SK-N-SH (cell line): ENCODE data around the gene ZNF555. TPM values are rescaled to one million over a fixed set of nuclear protein-coding genes. Genes with fewer than 3 reads are reported as not detected.

Experiments
- CTCF ChIA-PET: fragments of 300-600, 350-600 bp; formaldehyde crosslinking; extraction: SDS; loops from one replicate; lab custom pipeline; 2021; lab: Yijun Ruan, JAX
- POLR2A ChIA-PET: fragments of 350-600 bp; sonication (Branson Sonifier 250); formaldehyde crosslinking; extraction: SDS; loops from one replicate; lab custom pipeline; 2020; ENCODE audit warnings: antibody characterized with exemption, inconsistent platforms; lab: Yijun Ruan, JAX
- DNase-seq: peaks from one replicate; pipeline ENCODE4 v3.0.0; 2012
- H2AFZ ChIP-seq: fragments of 200-600 bp; sonication (generic); 2 replicates; pipeline ENCODE4 v1.8.1; 2016; ENCODE audit warnings: antibody characterized with exemption, mild to moderate bottlenecking, low read depth
- H3F3A ChIP-seq: fragments of 200-600 bp; sonication (generic); replicated peaks from 2 replicates; pipeline ENCODE3; 2016; ENCODE audit warnings: antibody characterized with exemption, mild to moderate bottlenecking; ENCODE audit not compliant: insufficient read depth
- H3K27ac ChIP-seq, 2 experiments: fragments of 200-500 bp in 1 of 2; fragments of 200-600 bp in 1 of 2; sonication (Bioruptor generic) in 1 of 2; sonication (generic), shearing (Covaris generic) in 1 of 2; 2 replicates each; pipeline versions ENCODE4 v1.5.1 to v1.6.1; 2014 to 2016; ENCODE audit warnings: low read depth in 2 of 2, inconsistent platforms in 1 of 2, low read length in 1 of 2, mild to moderate bottlenecking in 1 of 2, mixed read lengths in 1 of 2
- H3K27me3 ChIP-seq: fragments of 200-600 bp; sonication (generic), shearing (Covaris generic); 2 replicates; pipeline ENCODE4 v1.6.1; 2016; ENCODE audit warnings: mixed run types; ENCODE audit not compliant: insufficient read depth
- H3K36me3 ChIP-seq, 2 experiments: fragments of 200-500 bp in 1 of 2; fragments of 200-600 bp in 1 of 2; sonication (Bioruptor generic) in 1 of 2; sonication (generic) in 1 of 2; replicated peaks in 1 of 2; 2 replicates each; pipeline versions ENCODE3 to v1.5.1; 2014 to 2016; ENCODE audit warnings: low read length in 1 of 2, mild to moderate bottlenecking in 1 of 2; ENCODE audit not compliant: insufficient read depth in 2 of 2, control insufficient read depth in 1 of 2
- H3K4me1 ChIP-seq, 2 experiments: fragments of 200-500 bp in 1 of 2; fragments of 200-600 bp in 1 of 2; sonication (Bioruptor generic) in 1 of 2; sonication (generic), shearing (Covaris generic) in 1 of 2; 2 replicates each; pipeline versions ENCODE4 v1.5.1 to v1.6.1; 2014 to 2016; ENCODE audit warnings: low read depth in 1 of 2, low read length in 1 of 2, mixed run types in 1 of 2; ENCODE audit not compliant: insufficient read depth in 2 of 2, control insufficient read depth in 1 of 2
- H3K4me2 ChIP-seq: fragments of 200-600 bp; sonication (generic), shearing (Covaris generic); 2 replicates; pipeline ENCODE4 v1.6.1; 2017; ENCODE audit warnings: mixed run types
- H3K4me3 ChIP-seq, 2 experiments: fragments of 200-500 bp in 1 of 2; fragments of 200-600 bp in 1 of 2; sonication (Bioruptor generic) in 1 of 2; sonication (generic), shearing (Covaris generic) in 1 of 2; 2 replicates each; pipeline versions ENCODE4 v1.5.1 to v1.8.1; 2014 to 2016; ENCODE audit warnings: low read depth in 2 of 2, inconsistent platforms in 1 of 2, low read length in 1 of 2, mild to moderate bottlenecking in 1 of 2, mixed read lengths in 1 of 2, moderate library complexity in 1 of 2
- H3K79me2 ChIP-seq: fragments of 200-600 bp; sonication (generic); 2 replicates; pipeline ENCODE4 v1.8.1; 2017; ENCODE audit warnings: mild to moderate bottlenecking; ENCODE audit not compliant: insufficient read depth
- H3K9ac ChIP-seq: fragments of 200-600 bp; sonication (generic); 2 replicates; pipeline ENCODE4 v1.6.1; 2017; ENCODE audit warnings: mixed run types
- H3K9me2 ChIP-seq: fragments of 200-600 bp; sonication (generic); 2 replicates; pipeline ENCODE4 v1.6.1; 2017; ENCODE audit warnings: mixed run types
- H3K9me3 ChIP-seq: fragments of 200-600 bp; sonication (generic); 2 replicates; pipeline ENCODE4 v1.6.1; 2017; ENCODE audit warnings: mixed run types, mild to moderate bottlenecking, moderate library complexity
- H4K20me1 ChIP-seq: fragments of 200-600 bp; sonication (generic); 2 replicates; pipeline ENCODE4 v1.6.1; 2017; ENCODE audit warnings: mild to moderate bottlenecking, mixed run types; ENCODE audit not compliant: insufficient read depth
- CTCF ChIP-seq: fragments of 200-600 bp; sonication (generic); IDR thresholded peaks from 2 replicates; pipeline ENCODE4 v1.6.1; 2017; ENCODE audit warnings: antibody characterized with exemption, mild to moderate bottlenecking, moderate library complexity
- ELF1 ChIP-seq: IDR thresholded peaks from 2 replicates; pipeline ENCODE4 v1.4.0; 2012
- EP300 ChIP-seq, 2 experiments: IDR thresholded peaks; 2 replicates each; pipeline versions ENCODE4 v1.4.0 to v1.6.1; 2012; ENCODE audit warnings: borderline replicate concordance in 1 of 2, low read depth in 1 of 2, low read length in 1 of 2
- GABPA ChIP-seq: IDR thresholded peaks from 2 replicates; pipeline ENCODE4 v1.4.0; 2012; ENCODE audit warnings: low read depth, mild to moderate bottlenecking
- GATA2 ChIP-seq: sonication (generic); formaldehyde crosslinking; IDR thresholded peaks from 2 replicates; pipeline ENCODE4 v1.5.0; 2020; ENCODE audit warnings: mild to moderate bottlenecking, missing genetic modification reagents
- MAX ChIP-seq: IDR thresholded peaks from 2 replicates; pipeline ENCODE4 v1.4.0; 2012; ENCODE audit warnings: low read depth
- MEF2A ChIP-seq: IDR thresholded peaks from 2 replicates; pipeline ENCODE4 v1.4.0; 2012; ENCODE audit warnings: low read depth, borderline replicate concordance
- MXI1 ChIP-seq: IDR thresholded peaks from 2 replicates; pipeline ENCODE4 v1.6.1; 2012; ENCODE audit warnings: mild to moderate bottlenecking, low read depth, low read length, improper control_type of control experiment
- PBX3 ChIP-seq: IDR thresholded peaks from 2 replicates; pipeline ENCODE4; 2012
- POLR2AphosphoS5 ChIP-seq: IDR thresholded peaks from 2 replicates; pipeline ENCODE4 v1.6.1; 2012; ENCODE audit warnings: low read depth, low read length
- RAD21 ChIP-seq: IDR thresholded peaks from 2 replicates; pipeline ENCODE4 v1.6.1; 2012; ENCODE audit warnings: mild to moderate bottlenecking, low read length
- RCOR1 ChIP-seq: fragments of 150-350 bp; IDR thresholded peaks from 2 replicates; pipeline ENCODE4 v1.6.1; 2017; ENCODE audit warnings: antibody characterized with exemption, low read length
- REST ChIP-seq: IDR thresholded peaks from 2 replicates; pipeline ENCODE4 v1.6.1; 2012; ENCODE audit warnings: mild to moderate bottlenecking, low read depth, low read length, moderate library complexity
- RFX5 ChIP-seq: IDR thresholded peaks from 2 replicates; pipeline ENCODE4 v1.6.1; 2012; ENCODE audit warnings: mild to moderate bottlenecking, improper control_type of control experiment, low read length
- RXRA ChIP-seq: IDR thresholded peaks from 2 replicates; pipeline ENCODE4 v1.4.0; 2012; ENCODE audit warnings: low read depth, mild to moderate bottlenecking, borderline replicate concordance
- SIN3A ChIP-seq: IDR thresholded peaks from 2 replicates; pipeline ENCODE4 v1.6.1; 2012; ENCODE audit warnings: low read depth, mild to moderate bottlenecking, low read length, moderate library complexity, borderline replicate concordance
- SMC3 ChIP-seq: IDR thresholded peaks from 2 replicates; pipeline ENCODE4 v1.6.1; 2012; ENCODE audit warnings: low read depth, low read length, improper control_type of control experiment
- TEAD4 ChIP-seq: IDR thresholded peaks from 2 replicates; pipeline ENCODE4 v1.4.0; 2012; ENCODE audit warnings: mild to moderate bottlenecking, borderline replicate concordance; ENCODE audit not compliant: insufficient read depth
- USF1 ChIP-seq: IDR thresholded peaks from 2 replicates; pipeline ENCODE4 v1.4.0; 2012; ENCODE audit warnings: low read depth, borderline replicate concordance
- YY1 ChIP-seq: IDR thresholded peaks from 2 replicates; pipeline ENCODE4 v1.4.0; 2012; ENCODE audit warnings: low read depth, mild to moderate bottlenecking
- ZBTB33 ChIP-seq: IDR thresholded peaks from 2 replicates; pipeline ENCODE4 v1.4.0; 2012; ENCODE audit warnings: low read depth, borderline replicate concordance
- WGBS: methylation state at CpG from one replicate; pipeline ENCODE4 v1.1.6; 2017; ENCODE audit warnings: low lambda C conversion rate; 5-methylcytosine and 5-hydroxymethylcytosine counted together
- polyA plus RNA-seq, 3 experiments: library from polyadenylated mRNA; depleted of rRNA; stranded (reverse); fragments of >200 nt; gene quantifications; 2 replicates each; pipeline ENCODE4 v1.2.3, GENCODE V29; 2012

Gene ZNF555
- polyA plus RNA-seq, 1 of the 3 experiments (the other 2 are of a cell fraction) = 1.4 TPM

GRCh38 chr19:2867025-2867991 lies 26.0 kb downstream of the ZNF555 start, which contains the start of gene ZNF556:
Gene ZNF556 (plus strand): TSS chr19:2867335. CDS start chr19:2867422, 87 bp downstream.
- peak; percentile 99 for DNase-seq
- WGBS = 14% methylated on average over 20 of the region's 36 CpGs
- H3K9ac ChIP-seq = 0 out of 2 replicates have a peak within 1 kb of the TSS, but pooled peaks have one; percentile 1
- TF ChIP-seq TEAD4 = no peak
- TF ChIP-seq GABPA = no peak
- TF ChIP-seq ELF1 = no peak
- no peak for TF ChIP-seq YY1
- TF ChIP-seq RCOR1 = no peak
- no peak for TF ChIP-seq ZBTB33
- TF ChIP-seq SMC3 = no peak
- no peak for TF ChIP-seq RAD21
- peak; percentile 58; the same call in 1 of the 2 replicates for TF ChIP-seq MXI1
- no peak for TF ChIP-seq GATA2 (CRISPR knock-in tag)
- peak; percentile 97 for TF ChIP-seq RFX5
- TF ChIP-seq POLR2AphosphoS5 = peak; percentile 65
- TF ChIP-seq CTCF = no peak
- TF ChIP-seq SIN3A = no peak
- TF ChIP-seq USF1 = no peak
- peak; percentile 54 for TF ChIP-seq MAX
- TF ChIP-seq PBX3 = peak; percentile 92
- no peak for TF ChIP-seq RXRA
- no peak for TF ChIP-seq EP300 (IDR thresholded peaks at IDR 0.05; ENCODE audit: borderline replicate concordance in 1 of 2, low read depth in 1 of 2, low read length in 1 of 2)
- TF ChIP-seq REST = no peak
- no peak for TF ChIP-seq MEF2A

More at GRCh38 chr19:2867025-2867991, 26.0 kb downstream of the ZNF555 start, which contains the start of gene ZNF556:
- Histone ChIP-seq H2AFZ (peak within 1 kb of the TSS; percentile 89), H3K36me3 (no peaks in the 10 kb centered on the region), H3K4me2 (peak within 1 kb of the TSS; percentile 72), H3K4me1 (no peaks in the 10 kb centered on the region; a peak in 1 of 4 replicates), H3K79me2 (no peaks in the 10 kb centered on the region), H4K20me1 (no peaks in the 10 kb centered on the region), H3F3A (no peaks in the 10 kb centered on the region), H3K27ac (peak within 1 kb of the TSS in 1 of 2 experiments; percentile 48; a peak in 1 of 4 replicates), H3K4me3 (peak within 1 kb of the TSS; percentile 66 to 73), H3K27me3 (no peaks in the 10 kb centered on the region), H3K9me2 (no peaks in the 10 kb centered on the region), H3K9me3 (no peaks in the 10 kb centered on the region)
- ChIA-PET CTCF (interaction anchor here (0.9 to 1.3 kb wide), 4 partner anchors 8 to 84 kb away, joined by 3 to 5 read pairs (median 4); no protein-coding TSS in a partner anchor), POLR2A (no interaction called here)
